Astrocyte of the cerebellum (primary cell): ENCODE data around the gene STIM2.
A peak's percentile ranks its signal among the peaks of the same experiment; 100 is the strongest.

Experiments
- DNase-seq: peaks from one replicate; pipeline ENCODE4 v3.0.0-alpha.2; 2011; ENCODE audit warnings: low read depth
- H3K4me3 ChIP-seq: 2 replicates; pipeline ENCODE4 v1.5.1; 2011; ENCODE audit warnings: mild to moderate bottlenecking, low read depth, low read length, moderate library complexity
- in situ Hi-C: cut with HindIII; loops from 2 replicates; pipeline ENCODE4 v1.10.0; 2017; ENCODE audit warnings: low sequenced_read_pairs
- TF ChIP-seq, protein P1 (sequence below): IDR thresholded peaks from 2 replicates; pipeline ENCODE4 v1.5.1; 2012; ENCODE audit warnings: low read length, low read depth, moderate library complexity, mild to moderate bottlenecking; ENCODE audit errors: missing control alignments

The STIM2 gene

GRCh38 chr4:26858947-26859401 lies 1.7 kb upstream of the STIM2 start:
- in situ Hi-C loops, result no loop called here
- no peak overlapping the region for H3K4me3 ChIP-seq
- TF ChIP-seq, protein P1, sequence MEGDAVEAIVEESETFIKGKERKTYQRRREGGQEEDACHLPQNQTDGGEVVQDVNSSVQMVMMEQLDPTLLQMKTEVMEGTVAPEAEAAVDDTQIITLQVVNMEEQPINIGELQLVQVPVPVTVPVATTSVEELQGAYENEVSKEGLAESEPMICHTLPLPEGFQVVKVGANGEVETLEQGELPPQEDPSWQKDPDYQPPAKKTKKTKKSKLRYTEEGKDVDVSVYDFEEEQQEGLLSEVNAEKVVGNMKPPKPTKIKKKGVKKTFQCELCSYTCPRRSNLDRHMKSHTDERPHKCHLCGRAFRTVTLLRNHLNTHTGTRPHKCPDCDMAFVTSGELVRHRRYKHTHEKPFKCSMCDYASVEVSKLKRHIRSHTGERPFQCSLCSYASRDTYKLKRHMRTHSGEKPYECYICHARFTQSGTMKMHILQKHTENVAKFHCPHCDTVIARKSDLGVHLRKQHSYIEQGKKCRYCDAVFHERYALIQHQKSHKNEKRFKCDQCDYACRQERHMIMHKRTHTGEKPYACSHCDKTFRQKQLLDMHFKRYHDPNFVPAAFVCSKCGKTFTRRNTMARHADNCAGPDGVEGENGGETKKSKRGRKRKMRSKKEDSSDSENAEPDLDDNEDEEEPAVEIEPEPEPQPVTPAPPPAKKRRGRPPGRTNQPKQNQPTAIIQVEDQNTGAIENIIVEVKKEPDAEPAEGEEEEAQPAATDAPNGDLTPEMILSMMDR, result no peak
- DNase-seq, result no peak

DNA sequence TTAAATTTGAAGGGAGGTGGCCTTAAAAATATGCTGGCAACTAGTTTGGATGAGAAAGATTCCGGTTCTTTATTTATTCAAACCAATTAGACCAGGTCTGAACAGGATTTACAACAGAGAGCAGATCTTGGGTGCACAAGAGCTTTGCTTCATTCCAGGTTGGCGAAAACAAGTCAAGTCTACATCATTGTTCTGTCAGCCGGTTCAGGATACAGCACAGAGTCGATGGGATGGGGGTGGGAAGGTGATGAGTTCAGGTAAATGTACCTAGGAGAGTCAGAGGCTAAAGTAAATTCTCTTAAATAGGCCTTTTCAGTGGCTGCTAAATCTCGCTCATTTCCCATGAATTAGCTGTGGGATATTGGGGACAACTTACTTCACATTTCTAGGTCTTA lies 882 bp upstream of the STIM2 start:
- in situ Hi-C loops, result no loop called here
- TF ChIP-seq, protein P1, result no peak
- H3K4me3 ChIP-seq, result peak overlapping the region; percentile 79
- DNase-seq, result no peak

DNA sequence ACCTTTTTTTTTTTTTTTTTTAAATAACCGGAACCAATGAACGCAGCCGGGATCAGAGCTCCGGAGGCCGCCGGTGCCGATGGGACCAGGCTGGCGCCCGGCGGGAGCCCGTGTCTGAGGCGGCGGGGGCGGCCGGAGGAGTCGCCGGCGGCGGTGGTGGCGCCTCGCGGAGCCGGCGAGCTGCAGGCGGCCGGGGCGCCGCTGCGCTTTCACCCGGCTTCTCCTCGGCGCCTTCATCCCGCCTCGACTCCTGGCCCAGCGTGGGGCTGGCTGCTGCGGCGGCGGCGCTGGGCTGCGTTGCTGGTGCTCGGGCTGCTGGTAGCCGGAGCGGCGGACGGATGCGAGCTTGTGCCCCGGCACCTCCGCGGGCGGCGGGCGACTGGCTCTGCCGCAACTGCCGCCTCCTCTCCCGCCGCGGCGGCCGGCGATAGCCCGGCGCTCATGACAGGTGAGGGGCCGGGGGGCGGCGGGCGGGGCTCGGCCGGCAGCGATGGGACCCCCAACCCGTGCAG lies 337 bp downstream of the STIM2 start:
- in situ Hi-C loops, result no loop called here
- peak overlapping the region; percentile 79 for H3K4me3 ChIP-seq
- TF ChIP-seq, protein P1, result no peak
- DNase-seq, result no peak

DNA sequence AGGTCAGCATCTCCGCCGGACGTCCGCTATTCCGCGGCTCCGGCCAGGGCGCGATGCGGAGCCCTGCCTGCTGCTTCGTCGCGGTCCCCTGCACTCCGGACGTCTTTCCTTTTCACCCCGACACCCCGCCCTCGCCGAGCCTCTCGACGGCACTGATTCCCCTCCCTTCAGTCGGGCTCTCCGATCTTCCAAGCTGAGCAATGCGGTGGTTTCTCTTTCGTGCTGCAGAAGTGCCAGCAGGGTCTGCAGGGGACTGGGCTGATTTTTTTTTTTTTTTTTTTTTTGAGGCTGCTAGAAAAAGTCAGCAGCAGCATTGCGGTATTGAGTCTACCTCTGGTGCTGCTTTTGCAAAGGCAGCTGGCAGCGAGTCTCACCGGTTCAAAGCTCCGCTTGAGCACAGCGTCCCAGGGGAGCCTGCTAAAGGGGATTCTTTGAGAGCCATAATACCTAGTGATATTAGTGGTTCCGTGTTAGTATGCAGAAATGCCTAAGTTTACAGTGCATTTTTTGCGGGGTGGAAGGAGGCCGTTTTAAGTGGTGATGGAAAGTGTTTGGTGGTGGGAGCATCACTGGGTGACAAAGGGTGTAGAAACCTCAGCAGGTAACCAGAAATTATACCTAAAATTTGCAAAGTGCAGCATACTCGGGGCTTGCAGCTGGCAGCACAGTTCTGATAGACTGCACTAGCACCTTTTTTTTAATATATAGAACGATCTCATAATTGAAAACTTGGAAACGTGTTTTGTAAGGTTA lies 969 bp downstream of the STIM2 start:
- in situ Hi-C loops, result no loop called here
- TF ChIP-seq, protein P1, result no peak

GRCh38 chr4:26862381-26862915 lies 1.8 kb downstream of the STIM2 start:
- H3K4me3 ChIP-seq, result peak overlapping the region; percentile 79
- TF ChIP-seq, protein P1, result no peak
- DNase-seq, result no peak
- in situ Hi-C loops, result no loop called here

More for the DNA sequence above, 969 bp downstream of the STIM2 start:
- DNase-seq, result no peak
- peak overlapping the region; percentile 79 for H3K4me3 ChIP-seq

DNA sequence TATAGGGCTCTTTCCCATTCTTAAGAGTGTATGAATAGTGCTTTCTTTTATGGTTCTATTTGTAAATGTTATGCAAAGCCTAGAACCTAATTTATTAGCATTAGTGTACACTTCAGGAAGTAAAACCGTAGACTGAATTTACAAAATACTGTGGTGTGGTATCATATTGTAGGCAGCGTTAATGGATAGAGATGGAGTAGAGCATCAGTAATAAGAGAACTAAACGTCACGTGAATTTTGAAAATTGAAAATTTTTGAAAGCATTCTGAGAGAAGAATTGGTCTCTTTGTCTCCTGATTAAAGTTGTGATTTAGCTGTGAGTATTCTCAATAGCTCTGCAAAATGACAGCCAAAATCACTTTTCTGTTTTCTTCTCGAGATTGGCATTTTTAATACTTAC lies 2.9 kb downstream of the STIM2 start:
- DNase-seq, result no peak
- TF ChIP-seq, protein P1, result no peak
- H3K4me3 ChIP-seq, result no peak overlapping the region
- in situ Hi-C loops, result no loop called here
